GM20431 (cell line): ENCODE data around the gene BEND4.
"Not testable (repeated sequence)": the region's sequence is repeated elsewhere in the genome, so short reads cannot be mapped to it uniquely, and the experiment has no call there.

Source experiments
- in situ Hi-C: fragments of 300-500 bp; cut with MseI, MboI; formaldehyde crosslinking; loops from one replicate; pipeline ENCODE4 v1.15.0; 2020; ENCODE audit warnings: low sequenced_read_pairs; ENCODE audit not compliant: unreplicated experiment

BEND4 gene

DNA sequence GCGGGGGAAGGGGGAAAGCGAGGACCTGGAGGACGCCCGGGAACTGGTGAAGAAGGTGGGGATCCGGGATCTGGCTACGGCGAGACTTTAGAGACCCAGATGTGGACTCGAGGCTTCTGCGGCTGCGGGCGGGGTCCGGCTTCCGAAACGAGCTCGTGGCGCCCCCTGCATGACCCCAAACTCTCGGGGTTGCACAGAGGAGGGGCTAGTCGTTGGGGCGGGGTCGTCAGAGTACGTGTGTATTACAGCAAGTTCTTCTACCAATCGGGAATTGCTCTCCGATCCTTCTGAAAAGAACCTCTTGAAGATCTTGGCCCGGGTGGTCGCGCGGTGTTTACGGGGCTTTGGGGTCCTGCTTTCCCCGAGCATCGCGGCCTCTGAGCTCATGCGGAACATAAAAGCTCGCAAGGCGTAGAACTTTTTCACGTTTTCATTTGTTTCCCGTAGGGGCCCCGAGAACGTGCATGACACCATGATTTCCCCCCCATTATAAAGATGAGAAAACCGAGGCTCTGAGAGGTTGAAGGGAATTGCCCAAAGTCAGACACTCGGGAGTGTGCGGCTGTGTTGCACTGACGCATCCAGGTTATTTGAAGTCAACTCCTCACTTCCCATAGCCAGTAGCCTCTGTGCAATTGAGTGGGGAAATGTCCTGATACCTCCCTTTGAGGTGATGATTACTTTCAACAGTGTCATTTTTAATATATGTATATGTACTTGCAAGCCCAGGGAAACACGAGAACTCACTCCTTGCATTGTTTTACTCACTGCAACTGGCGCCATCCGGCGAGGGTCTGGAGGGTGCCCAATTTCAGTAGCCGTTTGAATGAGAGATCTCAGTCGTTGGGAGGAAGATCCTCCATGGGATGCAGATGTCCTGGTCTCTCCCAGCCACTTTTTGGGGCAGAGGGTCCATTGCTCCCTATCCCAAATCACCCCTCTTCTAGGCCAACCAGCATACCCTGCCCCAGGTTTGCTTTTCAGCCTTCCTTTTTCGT, at the start of gene BEND4:
BEND4 (minus strand) TSS at position 149 of the 998 bp plus-strand sequence. CDS start 512 bp downstream, outside the sequence.
- in situ Hi-C loops: no loop called here

DNA sequence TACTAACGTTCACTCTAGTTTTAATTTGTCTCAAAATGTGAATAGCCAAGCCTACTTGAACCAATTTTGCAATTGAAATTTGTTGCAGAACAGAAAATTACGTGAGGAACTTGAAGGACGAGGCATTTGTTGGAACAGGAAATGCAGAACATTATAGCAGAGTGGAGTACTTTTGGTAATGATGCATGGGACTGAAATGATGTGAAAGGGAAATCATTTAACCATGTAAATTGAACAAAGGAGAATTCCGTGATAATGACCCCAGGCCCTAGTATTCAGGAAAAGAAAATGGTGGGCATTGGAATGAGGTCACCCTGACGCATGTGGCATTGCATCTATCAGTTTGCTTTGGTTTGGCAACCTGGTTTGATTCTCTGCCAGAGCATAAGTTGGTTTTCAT, 44.9 kb upstream of the BEND4 start:
- in situ Hi-C loops: no loop called here

DNA sequence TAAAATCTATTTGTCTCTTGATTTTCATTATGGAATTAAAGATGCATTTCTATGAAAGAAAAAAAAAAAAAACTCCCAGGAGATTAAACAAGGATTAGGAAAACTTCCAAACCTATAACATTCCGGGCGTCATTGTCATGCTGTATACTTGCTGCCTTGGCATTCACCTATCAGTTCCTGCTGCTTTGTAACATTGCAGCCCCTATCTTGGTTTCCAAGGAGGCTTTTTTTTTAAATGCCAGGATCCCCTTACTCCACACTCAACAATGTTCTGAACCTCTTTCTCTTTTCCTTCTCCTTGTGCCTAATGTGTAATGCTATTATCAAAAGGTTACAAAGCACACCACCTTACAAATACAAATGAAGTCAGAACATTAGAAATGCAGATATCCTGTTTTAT, 20.5 kb upstream of the BEND4 start:
- in situ Hi-C loops: no loop called here

DNA sequence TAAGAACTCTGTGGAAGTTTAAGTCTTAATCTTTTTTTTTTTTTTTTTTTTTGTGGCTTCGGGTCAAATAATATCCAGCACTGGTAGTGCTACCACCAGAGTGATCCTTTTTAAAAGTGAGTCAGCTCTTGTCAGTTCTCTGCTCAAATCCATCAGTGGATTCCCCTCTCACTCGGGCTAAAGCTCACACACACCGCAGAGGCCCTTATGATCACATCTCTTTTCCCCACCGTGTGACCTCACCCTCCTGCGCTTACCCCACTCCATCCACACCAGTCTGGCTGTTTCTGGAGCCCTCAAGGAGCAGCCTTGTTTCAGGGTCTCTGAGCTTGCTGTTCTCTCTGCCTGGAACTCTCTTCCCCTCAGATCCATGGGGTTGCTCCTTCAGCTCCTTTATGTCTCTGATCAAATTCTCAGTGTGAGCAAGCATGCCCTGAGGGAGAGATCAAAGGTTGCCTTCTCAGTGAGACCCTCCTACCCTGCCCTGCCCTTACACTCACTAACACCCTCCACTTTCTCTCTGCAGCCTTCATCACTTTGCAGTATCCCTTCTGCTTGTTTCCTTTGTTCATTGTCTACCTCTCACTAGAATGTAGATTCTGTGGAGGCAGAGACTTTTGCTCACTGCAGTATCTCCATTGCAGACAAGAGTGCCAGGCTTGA, 19.8 kb upstream of the BEND4 start:
- in situ Hi-C loops: no loop called here

DNA sequence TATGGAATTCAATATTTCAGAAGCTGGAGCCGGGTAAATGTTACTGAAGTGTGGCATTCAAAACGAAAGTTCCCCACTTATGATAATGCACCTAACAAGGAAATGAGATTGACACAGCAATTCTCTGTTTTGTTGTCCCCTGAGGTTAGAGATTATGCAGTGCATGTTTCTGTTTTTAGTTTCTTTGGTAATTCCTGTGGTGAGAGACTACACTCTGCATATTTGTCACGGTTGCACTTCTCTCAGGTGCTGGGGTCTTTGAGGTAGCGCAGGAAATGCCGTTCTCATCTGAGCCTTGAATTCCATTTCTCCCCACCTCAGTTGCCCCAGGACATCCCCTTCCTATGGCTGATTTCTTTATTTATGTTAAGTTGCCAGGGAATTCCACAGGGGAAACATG, 15.3 kb upstream of the BEND4 start:
- in situ Hi-C loops: no loop called here

DNA sequence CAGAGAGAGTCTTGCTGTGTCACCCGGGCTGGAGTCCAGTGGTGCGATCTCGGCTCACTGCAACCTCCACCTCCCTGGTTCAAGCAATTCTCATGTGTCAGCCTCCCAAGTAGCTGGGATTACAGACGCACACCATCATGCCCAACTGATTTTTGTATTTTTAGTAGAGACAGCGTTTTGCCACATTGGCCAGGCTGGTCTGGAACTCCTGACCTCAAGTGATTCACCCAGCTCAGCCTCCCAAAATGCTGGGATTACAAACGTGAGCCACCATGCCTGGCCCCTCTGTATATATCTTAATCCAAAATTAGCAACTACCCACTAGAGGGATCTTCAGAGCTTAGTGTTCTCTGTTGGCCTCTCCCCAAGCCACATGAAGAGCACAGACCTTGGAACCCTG, 13.7 kb upstream of the BEND4 start:
- in situ Hi-C loops: not testable (repeated sequence)

DNA sequence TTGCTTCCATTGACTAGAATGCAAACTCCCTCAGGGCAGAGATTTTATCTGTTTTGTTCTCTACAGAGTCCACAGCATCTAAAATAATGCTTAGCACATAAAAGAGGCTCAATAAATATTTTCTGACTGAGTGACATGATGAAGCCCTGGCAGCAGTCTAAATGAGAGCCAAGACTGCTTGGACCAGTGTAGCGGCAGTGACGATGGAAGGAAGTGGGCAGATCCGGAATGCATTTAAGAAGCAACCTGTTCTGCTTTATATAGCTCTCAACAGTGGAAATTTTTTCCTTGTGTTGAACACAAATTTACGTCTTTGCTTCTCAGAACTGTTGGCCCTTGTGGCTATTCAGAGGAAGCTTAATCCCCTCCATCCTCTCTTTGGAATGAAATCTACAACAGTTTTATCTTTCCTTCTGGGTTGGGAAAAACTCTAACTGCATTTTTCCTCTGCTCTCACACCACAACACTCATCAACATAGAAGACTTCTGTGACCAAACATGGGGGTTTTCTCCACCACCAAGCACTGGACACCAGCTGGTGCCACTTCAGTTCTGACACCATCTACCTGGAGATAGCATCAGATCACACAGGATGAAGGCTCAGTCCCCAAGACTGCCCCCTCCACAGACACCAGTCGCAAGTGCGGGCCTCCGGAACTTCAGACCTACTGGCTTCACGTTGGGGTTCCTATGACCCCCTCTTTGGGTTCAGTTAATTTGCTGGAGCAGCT, 7.0 kb upstream of the BEND4 start:
- in situ Hi-C loops: no loop called here

DNA sequence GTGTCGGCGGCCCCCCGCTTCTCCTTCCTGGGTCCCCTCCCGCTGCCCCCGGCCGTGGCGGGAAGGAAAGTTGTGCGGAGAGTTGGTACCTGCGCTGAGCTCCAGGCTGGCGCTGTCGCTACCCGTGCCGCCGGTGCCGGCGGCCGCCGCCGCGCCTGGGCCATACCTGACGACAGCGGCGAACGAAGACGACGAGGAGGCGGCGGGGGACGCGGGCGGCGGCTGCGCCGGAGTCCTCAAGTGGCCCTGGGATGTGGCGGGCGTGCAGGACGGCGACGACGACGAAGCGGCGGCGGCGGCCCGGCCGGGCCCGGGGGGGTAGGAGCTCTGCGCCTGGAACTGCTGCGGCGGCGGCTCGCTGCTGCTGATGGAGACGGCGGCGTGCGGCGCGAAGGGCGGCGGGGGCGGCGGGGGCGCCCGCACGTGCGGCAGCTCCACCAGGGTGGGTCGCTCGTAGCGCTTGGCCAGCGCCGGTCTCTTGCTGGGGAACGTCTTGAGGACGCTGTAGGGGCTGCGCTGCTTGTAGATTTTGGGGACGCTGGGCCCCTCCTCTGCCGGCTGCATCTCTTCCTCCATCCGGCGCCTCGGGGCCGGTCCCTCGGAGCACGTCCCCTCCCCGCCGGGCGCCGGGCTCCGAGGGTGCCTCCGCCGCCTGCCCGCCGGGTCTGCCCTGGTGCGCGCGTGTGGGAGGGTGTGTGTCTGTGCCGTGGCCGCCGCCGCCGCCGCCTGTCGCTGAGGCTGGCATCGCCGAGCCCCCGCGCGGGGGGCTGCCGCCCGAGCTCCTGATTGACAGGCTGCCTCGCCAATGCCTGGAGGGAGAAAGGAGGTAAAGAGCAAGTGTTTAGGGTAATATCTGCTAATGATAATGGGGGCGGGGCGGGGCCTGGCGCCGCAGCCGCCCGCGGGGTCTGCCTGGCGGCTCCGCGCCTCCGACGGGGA, 618 bp downstream of the BEND4 start:
- in situ Hi-C loops: no loop called here

DNA sequence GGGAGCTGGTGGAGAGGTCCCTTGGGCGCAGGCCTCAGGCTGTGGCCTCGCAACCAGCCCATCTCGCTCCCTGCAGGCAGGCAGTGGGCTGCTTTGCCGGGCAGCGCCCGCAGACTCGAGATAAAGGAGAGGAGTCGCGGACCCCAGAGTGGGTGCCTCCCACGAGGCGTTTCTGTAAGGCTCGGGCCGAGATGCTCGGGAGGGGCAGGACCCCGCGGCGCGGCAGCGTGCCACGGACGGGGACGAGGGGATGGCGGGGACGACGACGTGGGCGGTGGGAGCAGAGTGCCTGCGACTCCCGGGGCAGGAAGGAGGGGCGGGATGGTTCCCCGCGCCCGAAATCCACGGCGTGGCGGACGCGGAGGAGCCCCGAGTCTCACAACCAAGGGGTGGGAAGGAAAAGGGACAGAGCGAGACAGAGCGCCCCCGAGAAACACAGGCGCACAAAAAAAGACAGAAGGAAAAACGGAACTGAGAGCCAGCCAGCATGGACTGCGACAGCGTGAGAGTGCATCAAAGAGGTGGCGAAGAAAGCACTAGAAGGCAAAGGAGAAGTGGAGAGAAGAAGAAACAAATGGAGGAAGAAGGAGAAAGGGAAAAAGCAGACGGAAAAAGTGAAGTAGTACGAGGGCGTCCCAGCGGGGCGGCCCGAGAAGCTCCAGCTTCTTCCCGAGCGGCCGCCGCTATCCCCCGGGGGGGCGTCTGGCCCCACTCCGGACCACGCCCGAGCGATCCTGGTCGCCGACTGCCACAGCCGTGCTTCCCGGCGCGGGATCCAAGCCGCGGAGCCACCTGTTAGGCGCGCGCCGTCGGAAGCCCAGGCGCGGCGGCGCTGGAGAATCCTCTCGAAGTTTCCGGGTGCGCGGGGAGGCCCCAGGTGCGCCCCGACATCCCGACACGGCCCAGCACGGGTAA, 1.5 kb downstream of the BEND4 start:
- in situ Hi-C loops: no loop called here

DNA sequence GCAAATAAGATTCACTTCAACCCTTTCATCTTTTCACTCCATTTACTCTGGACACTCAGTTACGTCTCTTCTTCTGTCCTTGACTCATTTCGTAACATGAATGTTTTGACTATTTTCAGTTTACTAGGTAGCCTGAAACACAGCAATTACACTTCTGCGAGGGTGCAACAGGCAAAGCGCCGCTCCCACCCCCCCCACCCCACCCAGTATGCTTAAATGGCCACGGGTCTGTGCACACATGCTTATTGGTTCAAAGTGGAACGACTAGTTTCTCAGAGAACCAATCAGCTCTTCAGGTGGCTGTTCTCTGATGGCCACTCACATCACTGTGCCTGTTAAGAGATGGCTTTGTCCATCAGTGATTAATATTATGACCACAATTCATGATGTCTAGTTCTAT, 3.5 kb downstream of the BEND4 start:
- in situ Hi-C loops: no loop called here

DNA sequence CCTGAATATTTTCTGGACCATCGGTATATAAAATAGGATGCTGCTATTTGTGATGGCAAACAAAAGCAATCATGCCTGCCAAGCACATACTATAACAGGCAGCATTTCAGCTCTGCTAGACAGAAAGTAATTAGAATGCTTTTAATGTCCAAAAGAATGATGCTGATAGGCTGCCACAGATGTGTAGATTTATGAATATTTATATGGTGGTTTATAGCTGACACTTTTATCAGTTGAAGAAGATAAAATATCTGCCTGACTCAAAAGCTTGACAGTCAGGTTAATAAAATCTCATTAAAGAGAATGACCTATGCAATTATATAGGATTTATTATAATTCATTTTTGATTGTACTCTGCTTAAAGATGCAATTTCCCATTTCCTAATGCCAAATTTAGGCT, 4.0 kb downstream of the BEND4 start:
- in situ Hi-C loops: no loop called here

DNA sequence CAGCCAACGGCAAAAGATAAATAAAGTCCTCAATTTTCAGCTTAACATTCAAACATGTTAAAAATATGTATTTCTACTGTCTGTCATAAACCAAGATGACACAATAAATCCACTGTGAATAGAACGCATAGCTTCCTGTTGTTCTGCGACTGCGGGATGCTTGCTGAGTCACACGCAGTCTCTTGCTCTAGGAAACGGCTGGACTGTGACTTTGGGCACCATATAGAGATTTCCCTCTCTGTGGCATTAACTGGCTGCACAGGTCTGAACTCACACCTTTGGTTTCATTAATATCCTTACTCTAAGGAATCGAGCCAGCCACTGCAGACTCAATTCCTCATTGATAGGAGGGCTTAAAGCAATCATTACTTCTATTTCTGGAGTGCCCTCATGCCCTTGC, 8.4 kb downstream of the BEND4 start:
- in situ Hi-C loops: no loop called here

DNA sequence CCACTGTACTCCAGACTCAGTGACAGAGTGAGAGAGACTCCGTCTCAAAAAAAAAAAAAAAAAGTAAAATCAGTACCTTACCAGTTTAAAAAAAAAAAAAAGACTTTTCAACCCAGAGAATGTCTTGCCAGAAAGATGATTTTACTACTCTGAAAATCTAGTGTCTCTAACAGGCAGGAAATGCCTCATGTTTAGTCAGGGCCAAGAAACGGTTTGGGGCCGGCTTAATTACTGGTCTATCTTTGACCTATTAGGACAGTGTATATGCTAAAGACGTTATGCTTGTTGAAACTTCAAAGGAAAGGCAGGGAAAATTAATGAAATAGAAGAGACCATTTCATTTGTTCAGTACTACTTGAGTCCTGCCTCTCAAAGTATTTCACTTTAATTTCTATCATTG, 9.9 kb downstream of the BEND4 start:
- in situ Hi-C loops: no loop called here

DNA sequence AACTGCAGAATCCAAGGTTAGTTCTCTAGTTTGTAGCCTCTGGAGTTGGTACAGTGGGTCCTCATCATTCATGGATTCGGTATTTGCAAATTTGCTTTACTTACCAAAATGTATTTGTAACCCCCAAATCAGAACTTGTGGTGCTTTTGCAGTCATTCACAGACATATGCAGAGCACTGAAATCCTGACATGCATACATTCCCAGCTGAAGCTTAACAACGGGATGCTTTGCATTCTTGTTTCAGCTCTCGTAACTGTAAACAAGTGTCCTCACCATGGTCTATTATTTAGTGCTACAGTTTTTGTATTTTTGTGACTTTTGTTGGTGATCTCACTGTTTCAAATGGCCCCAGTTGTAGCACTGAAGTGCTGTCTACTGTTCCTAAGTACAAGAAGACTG, 16.1 kb downstream of the BEND4 start:
- in situ Hi-C loops: no loop called here

DNA sequence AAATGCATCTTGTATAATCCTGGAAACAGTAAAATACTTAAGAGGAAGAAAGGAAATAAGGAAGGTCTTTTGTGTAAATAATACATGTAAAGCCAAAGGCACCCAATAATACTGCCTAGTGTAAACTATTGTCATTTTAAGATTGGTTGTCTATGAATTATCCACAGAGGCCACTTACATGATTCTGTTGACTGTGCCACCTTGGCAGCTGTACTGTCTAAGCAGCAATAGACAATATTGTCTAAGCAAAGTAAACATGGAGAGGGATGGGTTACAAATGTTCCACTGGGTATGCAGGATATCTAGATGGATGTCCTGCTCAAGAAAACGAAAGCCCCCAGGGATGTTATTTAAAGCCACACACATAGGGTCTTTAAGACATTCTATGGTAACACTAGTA, 19.4 kb downstream of the BEND4 start:
- in situ Hi-C loops: no loop called here

DNA sequence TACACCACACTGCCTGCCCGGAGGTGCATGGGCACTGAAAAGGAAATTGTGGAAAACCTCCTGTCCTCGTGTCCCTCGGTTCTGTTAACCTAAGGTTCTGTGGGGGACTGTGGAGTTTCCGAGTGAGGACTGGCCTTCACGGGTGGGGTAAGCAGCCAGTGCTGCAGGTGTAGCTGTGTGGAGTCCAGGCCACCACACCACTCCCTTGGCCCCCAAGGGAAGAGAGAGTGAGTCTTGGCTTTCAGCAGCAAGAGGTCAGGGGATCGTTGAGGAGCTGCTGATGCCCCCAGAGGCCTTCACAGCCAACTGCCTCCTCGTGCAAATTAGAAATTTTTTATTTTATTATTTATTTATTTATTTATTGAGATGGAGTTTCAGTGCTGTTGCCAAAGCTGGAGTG, 20.4 kb downstream of the BEND4 start:
- in situ Hi-C loops: no loop called here

DNA sequence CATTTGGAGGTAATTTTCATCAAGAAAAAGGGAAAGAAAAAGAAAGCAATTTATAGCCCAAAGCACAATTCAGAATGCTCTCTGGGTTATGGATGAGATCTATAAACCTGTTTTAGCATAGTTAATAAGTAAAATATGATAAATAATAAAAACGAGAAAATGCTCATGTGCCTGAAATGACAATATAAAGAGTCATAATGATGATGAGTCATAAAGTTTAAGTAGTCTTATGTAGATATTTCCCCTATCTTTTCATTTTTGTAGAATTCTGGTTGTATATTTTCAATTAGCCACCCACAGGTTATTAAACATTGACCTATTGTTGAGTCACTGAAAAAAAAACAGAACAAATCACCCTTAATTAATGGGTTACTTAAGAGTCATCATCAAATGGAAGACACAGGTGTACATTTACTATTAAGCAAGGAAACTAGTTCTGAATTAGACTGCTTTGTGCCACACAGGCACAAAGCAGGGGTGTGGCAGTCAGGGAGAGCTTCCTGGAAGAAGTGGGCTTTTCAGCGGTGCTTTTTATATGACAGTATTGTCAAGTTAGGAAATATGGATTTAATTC, 29.3 kb downstream of the BEND4 start:
- in situ Hi-C loops: no loop called here

DNA sequence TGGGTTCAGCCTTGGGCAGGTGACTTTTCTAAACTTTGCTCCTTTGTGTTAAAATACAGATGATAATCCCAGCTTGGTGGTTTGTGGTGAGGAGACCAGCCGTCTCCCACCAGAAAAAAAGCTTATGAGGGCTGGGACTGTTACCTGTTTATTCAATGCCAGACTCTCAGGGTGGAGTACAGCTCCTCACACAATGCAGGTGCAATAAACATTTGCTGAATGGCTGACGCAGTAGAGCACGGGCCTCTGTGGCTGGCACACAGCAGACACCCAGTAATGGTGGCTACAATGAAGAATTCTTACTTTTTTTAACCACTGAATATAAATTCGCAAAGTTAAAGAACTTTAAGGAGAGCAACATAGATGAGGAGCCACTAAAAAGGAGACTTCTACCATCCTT, 30.2 kb downstream of the BEND4 start:
- in situ Hi-C loops: no loop called here
